Astrocyte of the cerebellum (primary cell): ENCODE measurements around the gene KCNIP4.
"Not testable (repeated sequence)": the region's sequence is repeated elsewhere in the genome, so short reads cannot be mapped to it uniquely, and the experiment has no call there.

Experiments
- DNase-seq: peaks from one replicate; pipeline ENCODE4 v3.0.0-alpha.2; 2011; ENCODE audit warnings: low read depth
- H3K4me3 ChIP-seq: 2 replicates; pipeline ENCODE4 v1.5.1; 2011; ENCODE audit warnings: mild to moderate bottlenecking, low read depth, low read length, moderate library complexity
- CTCF ChIP-seq: IDR thresholded peaks from 2 replicates; pipeline ENCODE4 v1.5.1; 2012; ENCODE audit warnings: low read length, low read depth, moderate library complexity, mild to moderate bottlenecking; ENCODE audit errors: missing control alignments
- in situ Hi-C: cut with HindIII; loops from 2 replicates; pipeline ENCODE4 v1.10.0; 2017; ENCODE audit warnings: low sequenced_read_pairs

KCNIP4 gene

DNA sequence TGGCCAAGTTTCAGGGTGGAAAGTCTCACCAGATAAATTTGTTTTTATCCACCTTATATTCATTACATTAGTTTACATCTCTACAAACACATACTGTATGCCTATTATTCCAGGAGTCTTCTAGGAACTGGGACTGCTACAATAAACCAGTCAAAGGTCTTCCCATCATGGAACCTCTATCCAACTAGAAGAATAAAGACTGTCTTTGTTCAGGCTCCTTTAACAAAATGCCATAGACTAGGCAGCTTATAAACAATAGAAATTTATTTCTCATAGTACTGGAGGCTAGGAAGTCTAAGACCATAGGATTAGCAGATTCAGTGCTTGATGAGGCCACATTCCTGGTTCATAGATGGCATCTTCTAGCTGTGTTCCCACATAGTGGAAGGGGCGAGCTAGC lies 1186.7 kb downstream of the KCNIP4 start:
- DNase-seq = no peak
- in situ Hi-C loops = loop anchor here (25.0 kb wide), 1 partner anchor 375 kb away; no protein-coding TSS in a partner anchor
- no peak overlapping the region for H3K4me3 ChIP-seq
- no peak for TF ChIP-seq CTCF

DNA sequence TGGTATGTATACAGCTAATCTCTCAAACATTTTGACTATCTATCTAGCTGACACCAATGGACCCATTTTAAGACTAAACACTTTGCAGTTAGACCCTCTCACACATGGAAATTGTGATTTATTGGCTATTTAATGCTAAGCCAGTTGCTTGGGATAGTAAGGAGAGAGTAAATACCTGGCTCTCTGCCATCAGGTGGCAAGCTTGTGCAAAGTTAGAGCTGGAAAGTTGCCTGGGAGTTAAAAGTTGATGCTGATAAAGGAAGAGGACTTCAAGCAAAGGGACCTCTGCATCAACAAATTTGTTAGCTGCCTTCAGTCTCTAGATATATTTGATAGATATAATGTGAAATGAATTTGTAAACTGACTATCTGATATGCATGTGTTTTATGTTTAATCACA lies 1187.2 kb downstream of the KCNIP4 start:
- TF ChIP-seq CTCF = no peak
- in situ Hi-C loops = loop anchor here (25.0 kb wide), 1 partner anchor 376 kb away; no protein-coding TSS in a partner anchor
- DNase-seq = no peak

DNA sequence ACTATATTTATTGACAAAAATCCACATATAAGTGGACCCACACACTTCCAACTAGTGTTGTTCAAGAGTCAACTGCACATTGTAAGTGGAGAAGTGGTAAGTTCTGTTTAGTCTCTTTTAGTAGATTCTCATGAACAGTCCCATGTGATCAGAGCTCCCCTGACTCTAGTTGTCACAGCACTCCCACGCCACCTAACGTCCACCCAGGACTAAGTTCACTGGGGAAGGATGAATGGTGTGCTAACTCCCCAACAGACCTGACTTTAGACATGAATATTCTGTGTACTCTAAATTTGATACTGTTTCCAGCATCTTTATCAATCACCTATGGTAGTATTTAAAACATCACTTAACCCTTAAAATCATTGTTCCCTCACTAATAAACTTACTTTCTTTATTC lies 1188.5 kb downstream of the KCNIP4 start:
- no peak overlapping the region for H3K4me3 ChIP-seq
- in situ Hi-C loops = loop anchor here (25.0 kb wide), 1 partner anchor 377 kb away; no protein-coding TSS in a partner anchor
- no peak for TF ChIP-seq CTCF
- DNase-seq = no peak

More for the DNA sequence above, 1187.2 kb downstream of the KCNIP4 start:
- no peak overlapping the region for H3K4me3 ChIP-seq

DNA sequence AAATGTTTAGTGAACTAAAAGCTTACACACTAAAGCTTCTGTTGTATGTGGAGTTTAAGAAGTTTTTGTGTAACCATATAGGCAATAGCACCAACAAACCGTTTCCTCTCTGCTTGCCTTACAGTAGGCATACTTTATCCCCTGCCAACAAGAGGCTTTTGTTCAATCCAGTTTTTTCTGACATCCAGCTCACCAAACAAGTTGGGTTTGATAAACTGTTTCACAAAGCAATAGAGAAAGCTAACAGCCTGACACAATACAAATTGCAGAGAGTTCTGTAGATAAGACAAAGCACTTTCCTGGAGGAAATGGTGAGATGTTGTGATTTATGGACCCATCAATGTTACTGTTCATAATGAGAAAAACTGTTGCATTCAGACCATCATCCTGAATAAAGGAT lies 1194.5 kb downstream of the KCNIP4 start:
- no peak overlapping the region for H3K4me3 ChIP-seq
- in situ Hi-C loops = loop anchor here (25.0 kb wide), 1 partner anchor 383 kb away; no protein-coding TSS in a partner anchor
- TF ChIP-seq CTCF = no peak
- no peak for DNase-seq

GRCh38 chr4:20752641-20753040 lies 1195.9 kb downstream of the KCNIP4 start:
- in situ Hi-C loops = loop anchor here (25.0 kb wide), 1 partner anchor 385 kb away; no protein-coding TSS in a partner anchor
- no peak for DNase-seq
- no peak for TF ChIP-seq CTCF

GRCh38 chr4:20746000-20746399 lies 1202.6 kb downstream of the KCNIP4 start:
- H3K4me3 ChIP-seq, in situ Hi-C loops, DNase-seq: not testable (repeated sequence)

More at GRCh38 chr4:20752641-20753040, 1195.9 kb downstream of the KCNIP4 start:
- H3K4me3 ChIP-seq = no peak overlapping the region

- no peak for TF ChIP-seq CTCF
- DNase-seq = no peak
- in situ Hi-C loops = no loop called here
- no peak overlapping the region for H3K4me3 ChIP-seq
Measured at GRCh38 chr4:20735931-20736330, 1212.6 kb downstream of the KCNIP4 start.
